ENCODE results near the gene PHACTR1. TPM values are rescaled to one million over a fixed set of nuclear protein-coding genes. Genes with fewer than 3 reads are reported as not detected.

Gene PHACTR1
- total and polyA plus RNA-seq, 2 of the 4 experiments (the other 2 are of a cell fraction) = not detected

DNA sequence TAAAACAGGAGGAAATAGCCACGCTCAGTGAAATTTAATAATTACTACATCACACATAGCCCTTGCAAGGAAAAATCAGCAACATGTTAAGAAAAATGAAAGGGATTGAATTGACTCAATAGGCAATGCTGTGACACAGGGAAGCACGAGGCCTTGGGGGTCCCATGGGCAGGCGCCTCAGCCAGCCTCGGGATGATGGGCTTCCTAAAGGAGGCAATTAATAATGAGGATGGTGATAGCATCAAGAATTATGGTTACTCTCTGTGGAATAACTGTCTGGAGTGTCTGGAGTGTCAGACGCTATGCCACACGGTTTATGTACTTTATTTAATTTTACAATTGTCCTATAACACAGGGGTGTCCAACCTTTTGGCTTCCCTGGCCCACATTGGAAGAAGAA lies 481.6 kb downstream of the PHACTR1 start:
- H3K9ac ChIP-seq (ENCODE audit: low read depth, low read length) = no peak overlapping the region
- H4K20me1 ChIP-seq (ENCODE audit: insufficient read depth, low read length) = no peaks in the 10 kb centered on the region
- no peak overlapping the region for H2AK9ac ChIP-seq (replicated peaks; ENCODE audit: low read depth, low read length, poor library complexity)
- no peak overlapping the region for H4K5ac ChIP-seq (ENCODE audit: low read depth, low read length)
- H3K27me3 ChIP-seq (ENCODE audit: control insufficient read depth, insufficient read depth, low read length) = no peaks in the 10 kb centered on the region; the same call in 1 of the 2 replicates
- no peak overlapping the region for H3K56ac ChIP-seq (ENCODE audit: extremely low read depth, insufficient read depth, low read length)
- intact Hi-C loops (cut with micrococcal nuclease) = no loop called here
- POLR2A ChIA-PET (ENCODE audit: unreplicated experiment) = no interaction called here
- H3K23ac ChIP-seq (ENCODE audit: low read depth, low read length) = no peak overlapping the region
- no peaks in the 10 kb centered on the region for H3K36me3 ChIP-seq (ENCODE audit: control insufficient read depth, insufficient read depth, low read length)
- no peak overlapping the region for H2BK20ac ChIP-seq (ENCODE audit: low read depth, low read length)
- ATAC-seq (ENCODE audit: low read depth) (no peak), DNase-seq (no peak)
- no peak for TF ChIP-seq SMC3 (IDR thresholded peaks at IDR 0.05; ENCODE audit: low read depth, low read length)
- TF ChIP-seq, protein P1, sequence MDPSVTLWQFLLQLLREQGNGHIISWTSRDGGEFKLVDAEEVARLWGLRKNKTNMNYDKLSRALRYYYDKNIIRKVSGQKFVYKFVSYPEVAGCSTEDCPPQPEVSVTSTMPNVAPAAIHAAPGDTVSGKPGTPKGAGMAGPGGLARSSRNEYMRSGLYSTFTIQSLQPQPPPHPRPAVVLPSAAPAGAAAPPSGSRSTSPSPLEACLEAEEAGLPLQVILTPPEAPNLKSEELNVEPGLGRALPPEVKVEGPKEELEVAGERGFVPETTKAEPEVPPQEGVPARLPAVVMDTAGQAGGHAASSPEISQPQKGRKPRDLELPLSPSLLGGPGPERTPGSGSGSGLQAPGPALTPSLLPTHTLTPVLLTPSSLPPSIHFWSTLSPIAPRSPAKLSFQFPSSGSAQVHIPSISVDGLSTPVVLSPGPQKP (IDR thresholded peaks at IDR 0.05; ENCODE audit: borderline replicate concordance, low read depth, low read length) = no peak
- no peak for TF ChIP-seq NFE2L2 (IDR thresholded peaks at IDR 0.05; ENCODE audit: low read depth, low read length)
- TF ChIP-seq RFX5 (IDR thresholded peaks at IDR 0.05; ENCODE audit: low read depth, low read length) = no peak
- TF ChIP-seq BHLHE40 (IDR thresholded peaks at IDR 0.05; ENCODE audit: low read depth, low read length) = no peak
- TF ChIP-seq RAD21 (IDR thresholded peaks at IDR 0.05; ENCODE audit: low read length) = no peak
- TF ChIP-seq, protein P2, sequence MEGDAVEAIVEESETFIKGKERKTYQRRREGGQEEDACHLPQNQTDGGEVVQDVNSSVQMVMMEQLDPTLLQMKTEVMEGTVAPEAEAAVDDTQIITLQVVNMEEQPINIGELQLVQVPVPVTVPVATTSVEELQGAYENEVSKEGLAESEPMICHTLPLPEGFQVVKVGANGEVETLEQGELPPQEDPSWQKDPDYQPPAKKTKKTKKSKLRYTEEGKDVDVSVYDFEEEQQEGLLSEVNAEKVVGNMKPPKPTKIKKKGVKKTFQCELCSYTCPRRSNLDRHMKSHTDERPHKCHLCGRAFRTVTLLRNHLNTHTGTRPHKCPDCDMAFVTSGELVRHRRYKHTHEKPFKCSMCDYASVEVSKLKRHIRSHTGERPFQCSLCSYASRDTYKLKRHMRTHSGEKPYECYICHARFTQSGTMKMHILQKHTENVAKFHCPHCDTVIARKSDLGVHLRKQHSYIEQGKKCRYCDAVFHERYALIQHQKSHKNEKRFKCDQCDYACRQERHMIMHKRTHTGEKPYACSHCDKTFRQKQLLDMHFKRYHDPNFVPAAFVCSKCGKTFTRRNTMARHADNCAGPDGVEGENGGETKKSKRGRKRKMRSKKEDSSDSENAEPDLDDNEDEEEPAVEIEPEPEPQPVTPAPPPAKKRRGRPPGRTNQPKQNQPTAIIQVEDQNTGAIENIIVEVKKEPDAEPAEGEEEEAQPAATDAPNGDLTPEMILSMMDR (conservative IDR thresholded peaks at IDR 0.05; ENCODE audit: low read depth, low read length) = no peak
- no peak for TF ChIP-seq MAZ (IDR thresholded peaks at IDR 0.05; ENCODE audit: borderline replicate concordance, low read depth, low read length)
- TF ChIP-seq, protein P3, sequence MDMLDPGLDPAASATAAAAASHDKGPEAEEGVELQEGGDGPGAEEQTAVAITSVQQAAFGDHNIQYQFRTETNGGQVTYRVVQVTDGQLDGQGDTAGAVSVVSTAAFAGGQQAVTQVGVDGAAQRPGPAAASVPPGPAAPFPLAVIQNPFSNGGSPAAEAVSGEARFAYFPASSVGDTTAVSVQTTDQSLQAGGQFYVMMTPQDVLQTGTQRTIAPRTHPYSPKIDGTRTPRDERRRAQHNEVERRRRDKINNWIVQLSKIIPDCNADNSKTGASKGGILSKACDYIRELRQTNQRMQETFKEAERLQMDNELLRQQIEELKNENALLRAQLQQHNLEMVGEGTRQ (IDR thresholded peaks at IDR 0.05; ENCODE audit: low read depth, low read length) = no peak
- no peak for TF ChIP-seq POLR2A (IDR thresholded peaks at IDR 0.05; ENCODE audit: low read depth, low read length)
- no peaks in the 10 kb centered on the region for H3K9me3 ChIP-seq (ENCODE audit: control insufficient read depth, insufficient read depth, low read length)
- H2BK5ac ChIP-seq (ENCODE audit: low read depth, low read length, poor library complexity, severe bottlenecking) = no peak overlapping the region
- H2BK15ac ChIP-seq (ENCODE audit: low read depth, low read length) = no peak overlapping the region
- no peak overlapping the region for H2AFZ ChIP-seq (replicated peaks; ENCODE audit: low read length, poor library complexity)
- H3K4me1 ChIP-seq (ENCODE audit: control insufficient read depth, insufficient read depth, low read length) = no peaks in the 10 kb centered on the region
- in situ Hi-C loops (cut with MboI; ENCODE audit: low sequenced_read_pairs) = loop anchor here (25.0 kb wide), 1 partner anchor 339 kb away; no protein-coding TSS in a partner anchor
- H3K27ac ChIP-seq (ENCODE audit: insufficient read depth, low read length) = no peak overlapping the region
- dilution Hi-C loops (cut with HindIII; ENCODE audit: low sequenced_read_pairs, unreplicated experiment) = no loop called here
- no peaks in the 10 kb centered on the region for H3K9me1 ChIP-seq (ENCODE audit: insufficient read depth, low read length)
- H2AK5ac ChIP-seq (ENCODE audit: low read depth, low read length) = no peak overlapping the region
- no peak overlapping the region for H3K14ac ChIP-seq (replicated peaks; ENCODE audit: low read depth, low read length)
- H3K79me1 ChIP-seq (ENCODE audit: low read depth in 1 of 2, low read length in 2 of 2) = no peaks in the 10 kb centered on the region
- no peak overlapping the region for H4K8ac ChIP-seq (ENCODE audit: low read depth in 2 of 2, low read length in 2 of 2)
- no peak overlapping the region for H3K4ac ChIP-seq (ENCODE audit: low read depth, low read length)
- H3K4me2 ChIP-seq (ENCODE audit: low read depth, low read length) = no peak overlapping the region
- no peak overlapping the region for H4K91ac ChIP-seq (ENCODE audit: insufficient read depth, low read depth, low read length)
- H3K4me3 ChIP-seq (ENCODE audit: insufficient read depth, low read depth, low read length) = no peak overlapping the region
- H3K18ac ChIP-seq (ENCODE audit: low read depth, low read length) = no peak overlapping the region
- no TSS peak for BruUV-seq (replicated peaks)
- H2BK120ac ChIP-seq (ENCODE audit: low read depth, low read length) = no peak overlapping the region
- CTCF ChIA-PET = interaction anchor here (0.6 kb wide), 1 partner anchor 18 kb away, joined by 4 read pairs; no protein-coding TSS in a partner anchor
- WGBS, 2 experiments (ENCODE audit: extremely low coverage in 2 of 2, insufficient read length in 1 of 2) = 100% methylated on average over 1 of the region's 6 CpGs; no CpG with 5 or more reads in 1 of the 2 experiments
